SH-SY5Y (cell line): ENCODE measurements around the gene TSPEAR.

Experiments used
- GATA2 ChIP-seq: IDR thresholded peaks from 2 replicates; pipeline ENCODE4 v1.6.1; 2011; ENCODE audit warnings: mild to moderate bottlenecking, low read depth, low read length
- GATA3 ChIP-seq: IDR thresholded peaks from 2 replicates; pipeline ENCODE4 v1.6.1; 2011; ENCODE audit warnings: low read depth, mild to moderate bottlenecking, low read length, moderate library complexity

GRCh38 chr21:44498280-44499210, 212.8 kb downstream of the TSPEAR start:
- TF ChIP-seq GATA3 (no peak), GATA2 (no peak)
